ENCODE data around the gene GRB10. TPM values are rescaled to one million over a fixed set of nuclear protein-coding genes. Genes with fewer than 3 reads are reported as not detected.

Gene GRB10
- total RNA-seq, 1 experiment from 2014 or later = 47.9 TPM

- CTCF ChIA-PET = no interaction called here
- POLR2A ChIA-PET (ENCODE audit: unreplicated experiment) = interaction anchor here (0.6 kb wide), 1 partner anchor 870 kb away, joined by 7 read pairs; no protein-coding TSS in a partner anchor
- H3K36me3 ChIP-seq (ENCODE audit: low read depth) = no peaks in the 10 kb centered on the region
These were observed 164.4 kb downstream of the GRB10 start for GRCh38 chr7:50618281-50618680.

DNA sequence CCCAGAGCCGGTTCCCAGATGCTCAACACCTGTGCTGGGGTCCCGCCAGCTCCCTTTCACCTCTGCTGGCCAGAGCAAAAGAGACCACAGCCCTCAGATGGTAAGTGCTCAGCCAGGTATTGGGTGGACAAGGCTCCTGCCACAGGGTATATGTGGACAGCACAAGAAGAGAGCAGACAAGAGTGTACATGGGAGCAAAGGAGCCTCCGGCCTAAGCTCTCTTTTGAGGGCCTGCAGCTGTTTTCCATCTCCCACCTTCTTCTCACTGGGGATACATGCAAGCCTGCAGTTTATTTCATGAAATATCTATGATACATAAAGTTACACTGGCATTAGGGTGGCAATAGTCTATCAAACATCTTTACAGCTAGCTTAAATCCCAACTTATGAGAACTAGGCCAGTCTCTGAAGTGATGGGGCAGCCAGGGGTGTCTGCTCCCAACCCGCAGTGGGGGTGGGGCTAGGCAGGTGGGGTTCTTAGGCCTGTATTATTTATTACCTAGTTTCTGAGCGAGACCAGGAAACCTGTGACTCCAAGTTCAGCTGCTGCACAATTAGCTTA is 167.1 kb downstream of the GRB10 start:
- Histone ChIP-seq H3K4me3 (no peak overlapping the region), H2AFZ (no peak overlapping the region), H3F3A (ENCODE audit: insufficient read depth, low read depth) (peaks cover 12% of the 10 kb centered on the region; the same call in 1 of the 2 replicates), H3K9me2 (ENCODE audit: insufficient read depth) (no peaks in the 10 kb centered on the region), H3K79me2 (ENCODE audit: low read depth) (no peaks in the 10 kb centered on the region), H4K20me1 (ENCODE audit: insufficient read depth) (peaks cover 17% of the 10 kb centered on the region), H3K27ac (no peak overlapping the region), H3K9me3 (ENCODE audit: insufficient read depth, low read depth) (no peaks in the 10 kb centered on the region), H3K36me3 (ENCODE audit: low read depth) (peaks cover 16% of the 10 kb centered on the region; the same call in 1 of the 2 replicates), H3K27me3 (ENCODE audit: insufficient read depth, low read depth) (no peaks in the 10 kb centered on the region), H3K4me2 (no peak overlapping the region), H3K4me1 (replicated peaks; ENCODE audit: insufficient read depth) (peaks cover 18% of the 10 kb centered on the region)
- BruUV-seq (replicated peaks) = no TSS peak
- CTCF ChIA-PET = no interaction called here
- TF ChIP-seq EZH2 (IDR thresholded peaks at IDR 0.05; ENCODE audit: low read depth) = no peak
- TF ChIP-seq, protein P1, sequence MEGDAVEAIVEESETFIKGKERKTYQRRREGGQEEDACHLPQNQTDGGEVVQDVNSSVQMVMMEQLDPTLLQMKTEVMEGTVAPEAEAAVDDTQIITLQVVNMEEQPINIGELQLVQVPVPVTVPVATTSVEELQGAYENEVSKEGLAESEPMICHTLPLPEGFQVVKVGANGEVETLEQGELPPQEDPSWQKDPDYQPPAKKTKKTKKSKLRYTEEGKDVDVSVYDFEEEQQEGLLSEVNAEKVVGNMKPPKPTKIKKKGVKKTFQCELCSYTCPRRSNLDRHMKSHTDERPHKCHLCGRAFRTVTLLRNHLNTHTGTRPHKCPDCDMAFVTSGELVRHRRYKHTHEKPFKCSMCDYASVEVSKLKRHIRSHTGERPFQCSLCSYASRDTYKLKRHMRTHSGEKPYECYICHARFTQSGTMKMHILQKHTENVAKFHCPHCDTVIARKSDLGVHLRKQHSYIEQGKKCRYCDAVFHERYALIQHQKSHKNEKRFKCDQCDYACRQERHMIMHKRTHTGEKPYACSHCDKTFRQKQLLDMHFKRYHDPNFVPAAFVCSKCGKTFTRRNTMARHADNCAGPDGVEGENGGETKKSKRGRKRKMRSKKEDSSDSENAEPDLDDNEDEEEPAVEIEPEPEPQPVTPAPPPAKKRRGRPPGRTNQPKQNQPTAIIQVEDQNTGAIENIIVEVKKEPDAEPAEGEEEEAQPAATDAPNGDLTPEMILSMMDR (conservative IDR thresholded peaks at IDR 0.05) = no peak
- intact Hi-C loops (cut with micrococcal nuclease; ENCODE audit: unreplicated experiment) = loop anchor here (5.0 kb wide), 3 partner anchors 177 to 547 kb away; no protein-coding TSS in a partner anchor
- POLR2A ChIA-PET (ENCODE audit: unreplicated experiment) = no interaction called here
- DNase-seq = no peak

More at GRCh38 chr7:50618281-50618680, 164.4 kb downstream of the GRB10 start:
- Histone ChIP-seq H3F3A (ENCODE audit: insufficient read depth, low read depth) (no peaks in the 10 kb centered on the region), H4K20me1 (ENCODE audit: insufficient read depth) (peaks cover 17% of the 10 kb centered on the region), H3K27ac (no peak overlapping the region), H3K27me3 (ENCODE audit: insufficient read depth, low read depth) (no peaks in the 10 kb centered on the region), H3K4me3 (no peak overlapping the region), H3K79me2 (ENCODE audit: low read depth) (no peaks in the 10 kb centered on the region), H3K4me1 (replicated peaks; ENCODE audit: insufficient read depth) (peaks cover 12% of the 10 kb centered on the region; the same call in 1 of the 2 replicates), H3K9me2 (ENCODE audit: insufficient read depth) (no peaks in the 10 kb centered on the region), H2AFZ (no peak overlapping the region), H3K9me3 (ENCODE audit: insufficient read depth, low read depth) (no peaks in the 10 kb centered on the region), H3K4me2 (no peak overlapping the region)
- DNase-seq = peak; percentile 56 to 59
- intact Hi-C loops (cut with micrococcal nuclease; ENCODE audit: unreplicated experiment) = loop anchor here (2.0 to 5.0 kb wide), 4 partner anchors 149 to 544 kb away; no protein-coding TSS in a partner anchor
- TF ChIP-seq, protein P1 (conservative IDR thresholded peaks at IDR 0.05) = no peak
- TF ChIP-seq EZH2 (IDR thresholded peaks at IDR 0.05; ENCODE audit: low read depth) = no peak
- BruUV-seq (replicated peaks) = no TSS peak

DNA sequence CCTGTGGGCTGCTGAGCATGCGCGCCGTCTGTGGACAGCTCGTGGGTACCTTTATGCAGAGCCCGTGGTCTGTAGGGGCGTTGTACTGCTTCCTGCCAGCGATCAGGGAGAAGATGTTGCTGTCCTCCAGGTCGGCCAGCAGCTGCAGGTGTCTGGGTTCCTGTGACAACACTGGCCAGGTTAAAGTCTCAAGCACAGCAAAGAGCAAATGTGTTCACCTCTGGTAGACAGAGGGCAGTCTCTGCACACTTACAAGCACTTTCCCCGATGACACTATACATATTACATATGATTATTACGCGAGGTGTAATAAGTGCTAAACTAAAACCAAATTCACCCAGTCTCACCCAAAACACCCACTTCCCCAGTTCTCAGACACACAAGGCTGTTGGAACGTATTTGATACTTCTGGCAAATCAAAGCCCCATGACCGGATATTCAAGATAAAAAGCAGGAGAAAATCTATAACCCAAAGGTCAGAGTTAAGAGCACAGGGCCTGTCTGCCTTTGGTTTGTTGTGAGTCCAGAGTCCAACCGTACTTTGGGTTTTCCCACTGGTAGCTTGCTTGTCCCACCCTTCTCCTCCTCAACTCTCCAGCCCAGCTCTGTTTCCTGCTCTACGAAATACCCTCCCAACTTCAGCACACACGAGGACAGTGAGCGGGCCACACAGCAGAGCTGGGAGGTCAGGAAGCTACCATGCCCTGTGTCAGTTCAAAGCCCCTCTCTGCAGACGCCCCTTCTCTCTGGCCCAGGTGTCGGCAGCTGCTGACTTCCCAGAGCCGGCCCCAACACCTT is 167.8 kb downstream of the GRB10 start:
- Histone ChIP-seq H3K9me2 (ENCODE audit: insufficient read depth) (no peaks in the 10 kb centered on the region), H3F3A (ENCODE audit: insufficient read depth, low read depth) (peaks cover 12% of the 10 kb centered on the region; the same call in 1 of the 2 replicates), H3K4me1 (replicated peaks; ENCODE audit: insufficient read depth) (peaks cover 18% of the 10 kb centered on the region), H2AFZ (no peak overlapping the region), H4K20me1 (ENCODE audit: insufficient read depth) (peaks cover 17% of the 10 kb centered on the region), H3K4me2 (no peak overlapping the region), H3K27me3 (ENCODE audit: insufficient read depth, low read depth) (no peaks in the 10 kb centered on the region), H3K4me3 (no peak overlapping the region), H3K9me3 (ENCODE audit: insufficient read depth, low read depth) (no peaks in the 10 kb centered on the region), H3K36me3 (ENCODE audit: low read depth) (peaks cover 23% of the 10 kb centered on the region; the same call in 1 of the 2 replicates), H3K27ac (no peak overlapping the region), H3K79me2 (ENCODE audit: low read depth) (no peaks in the 10 kb centered on the region)
- CTCF ChIA-PET = no interaction called here
- no peak for DNase-seq
- intact Hi-C loops (cut with micrococcal nuclease; ENCODE audit: unreplicated experiment) = loop anchor here (5.0 kb wide), 3 partner anchors 177 to 547 kb away; no protein-coding TSS in a partner anchor
- TF ChIP-seq EZH2 (IDR thresholded peaks at IDR 0.05; ENCODE audit: low read depth) = no peak
- TF ChIP-seq, protein P1 (conservative IDR thresholded peaks at IDR 0.05) = peak; percentile 43; the same call in 1 of the 2 replicates
- POLR2A ChIA-PET (ENCODE audit: unreplicated experiment) = interaction anchor here (0.6 kb wide), 1 partner anchor 752 kb away, joined by 3 read pairs; no protein-coding TSS in a partner anchor
- BruUV-seq (replicated peaks) = no TSS peak
